ENCODE data around the gene AP2B1.

Gene AP2B1

DNA sequence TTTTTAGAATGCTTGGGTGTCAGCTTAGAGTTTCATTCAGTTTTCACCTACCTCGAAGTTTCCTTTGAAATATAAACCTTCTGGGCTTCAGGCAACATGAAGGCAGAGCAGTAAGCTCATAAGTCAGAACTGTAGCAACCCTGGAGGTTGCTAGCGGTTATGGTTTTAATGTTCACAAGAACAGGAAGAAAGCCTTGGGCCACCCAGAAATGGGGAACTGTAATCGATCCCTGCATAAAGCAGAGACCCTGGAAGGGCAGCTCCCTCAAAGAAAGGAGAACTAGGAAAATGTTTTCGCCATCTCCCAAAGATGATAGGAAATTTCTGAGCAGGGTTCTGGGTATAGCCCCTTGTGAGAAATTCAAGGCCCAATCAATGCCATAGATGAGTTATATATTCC, 96.5 kb downstream of the AP2B1 start:
- H3K4ac ChIP-seq (ENCODE audit: low read depth, low read length) = no peak overlapping the region
- no peak overlapping the region for H3K18ac ChIP-seq (ENCODE audit: low read length)
- H3K36me3 ChIP-seq (ENCODE audit: control insufficient read depth, insufficient read depth, low read length) = peaks cover 2% of the 10 kb centered on the region
- no peak overlapping the region for H2BK120ac ChIP-seq (ENCODE audit: low read depth, low read length)
- H3K27ac ChIP-seq (ENCODE audit: low read depth, low read length) = peak overlapping the region; percentile 71
- H3K27me3 ChIP-seq (ENCODE audit: insufficient read depth, low read length, poor library complexity) = no peaks in the 10 kb centered on the region
- no peak overlapping the region for H4K5ac ChIP-seq (ENCODE audit: low read length)
- WGBS (ENCODE audit: extremely low coverage, insufficient coverage, low lambda C conversion rate) = no CpG with 5 or more reads among the region's 4 CpGs
- H2BK15ac ChIP-seq (replicated peaks; ENCODE audit: low read depth) = no peak overlapping the region
- peaks cover 4% of the 10 kb centered on the region for H3K4me1 ChIP-seq (ENCODE audit: control insufficient read depth, low read depth, low read length)
- H3K4me3 ChIP-seq (ENCODE audit: low read length) = no peak overlapping the region
- H3K79me2 ChIP-seq (ENCODE audit: control insufficient read depth, insufficient read depth, low read length) = no peaks in the 10 kb centered on the region
- no peak overlapping the region for H3K9ac ChIP-seq (ENCODE audit: low read length)
- no peak overlapping the region for H3K56ac ChIP-seq (ENCODE audit: low read length)
- no peak overlapping the region for H4K8ac ChIP-seq (ENCODE audit: low read depth, low read length)
- DNase-seq = no peak
- no peak overlapping the region for H3K4me2 ChIP-seq (ENCODE audit: low read length)
- no peak overlapping the region for H2BK5ac ChIP-seq (ENCODE audit: low read length)
- H2AK5ac ChIP-seq (ENCODE audit: low read length) = no peak overlapping the region
- H3K23ac ChIP-seq (ENCODE audit: low read length) = no peak overlapping the region
- H3K79me1 ChIP-seq (ENCODE audit: low read length) = no peaks in the 10 kb centered on the region

DNA sequence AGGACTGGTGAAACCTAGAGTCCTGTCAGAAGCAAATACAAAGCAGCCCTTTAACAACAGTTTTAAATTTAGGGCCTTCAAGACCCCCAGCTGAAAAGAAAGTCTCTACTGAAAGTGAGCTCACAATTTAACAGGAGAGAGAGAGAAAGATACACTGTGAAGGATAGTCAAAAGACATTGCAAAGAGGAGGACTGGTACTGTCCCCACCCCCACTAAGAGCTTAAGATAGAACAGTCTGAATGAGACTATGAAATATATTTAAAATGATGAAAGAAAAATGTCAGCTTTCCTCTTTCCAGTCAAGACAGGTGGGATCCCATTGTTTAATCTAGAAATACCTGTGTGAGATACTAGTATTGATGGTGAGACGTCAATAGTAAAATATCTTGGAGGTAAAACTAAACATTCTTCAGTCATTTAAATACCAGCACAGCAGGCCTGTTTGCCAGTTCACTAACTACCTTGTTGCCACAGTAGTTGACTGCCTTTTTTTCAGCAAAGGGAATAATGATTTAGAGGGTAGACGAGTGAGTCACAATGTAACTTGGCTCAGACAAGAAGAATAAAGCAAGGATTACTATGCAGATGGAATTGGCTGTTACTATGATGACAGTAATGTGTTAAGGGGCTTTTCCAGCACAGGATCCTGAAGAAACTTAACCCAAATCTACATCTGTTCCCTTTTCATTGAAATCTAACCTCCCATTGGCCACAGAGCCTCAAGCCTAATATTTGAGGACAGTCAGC, 97.1 kb downstream of the AP2B1 start:
- no peak overlapping the region for H4K8ac ChIP-seq (ENCODE audit: low read depth, low read length)
- H3K79me1 ChIP-seq (ENCODE audit: low read length) = no peaks in the 10 kb centered on the region
- no peak overlapping the region for H2BK5ac ChIP-seq (ENCODE audit: low read length)
- no peak overlapping the region for H3K18ac ChIP-seq (ENCODE audit: low read length)
- H3K9ac ChIP-seq (ENCODE audit: low read length) = no peak overlapping the region
- peak; percentile 87 for DNase-seq
- H3K4me2 ChIP-seq (ENCODE audit: low read length) = no peak overlapping the region
- peaks cover 2% of the 10 kb centered on the region for H3K36me3 ChIP-seq (ENCODE audit: control insufficient read depth, insufficient read depth, low read length)
- no peak overlapping the region for H2BK15ac ChIP-seq (replicated peaks; ENCODE audit: low read depth)
- WGBS (ENCODE audit: extremely low coverage, insufficient coverage, low lambda C conversion rate) = no CpG with 5 or more reads among the region's 2 CpGs
- no peak overlapping the region for H3K23ac ChIP-seq (ENCODE audit: low read length)
- no peak overlapping the region for H3K56ac ChIP-seq (ENCODE audit: low read length)
- no peak overlapping the region for H4K5ac ChIP-seq (ENCODE audit: low read length)
- peaks cover 4% of the 10 kb centered on the region for H3K4me1 ChIP-seq (ENCODE audit: control insufficient read depth, low read depth, low read length)
- no peak overlapping the region for H3K4me3 ChIP-seq (ENCODE audit: low read length)
- no peak overlapping the region for H2BK120ac ChIP-seq (ENCODE audit: low read depth, low read length)
- peak overlapping the region; percentile 71 for H3K27ac ChIP-seq (ENCODE audit: low read depth, low read length)
- H3K79me2 ChIP-seq (ENCODE audit: control insufficient read depth, insufficient read depth, low read length) = no peaks in the 10 kb centered on the region
- H3K27me3 ChIP-seq (ENCODE audit: insufficient read depth, low read length, poor library complexity) = no peaks in the 10 kb centered on the region
- H2AK5ac ChIP-seq (ENCODE audit: low read length) = no peak overlapping the region
- no peak overlapping the region for H3K4ac ChIP-seq (ENCODE audit: low read depth, low read length)

GRCh38 chr17:35692512-35693210, 105.5 kb downstream of the AP2B1 start:
- H3K9ac ChIP-seq (ENCODE audit: low read length) = no peak overlapping the region
- H3K79me2 ChIP-seq (ENCODE audit: control insufficient read depth, insufficient read depth, low read length) = no peaks in the 10 kb centered on the region
- no CpG with 5 or more reads among the region's 7 CpGs for WGBS (ENCODE audit: extremely low coverage, insufficient coverage, low lambda C conversion rate)

GRCh38 chr17:35693662-35694061, 106.5 kb downstream of the AP2B1 start:
- no peak overlapping the region for H2BK120ac ChIP-seq (ENCODE audit: low read depth, low read length)
- no peak overlapping the region for H4K8ac ChIP-seq (ENCODE audit: low read depth, low read length)
- H3K4ac ChIP-seq (ENCODE audit: low read depth, low read length) = no peak overlapping the region
- no peak overlapping the region for H3K56ac ChIP-seq (ENCODE audit: low read length)
- H3K4me1 ChIP-seq (ENCODE audit: control insufficient read depth, low read depth, low read length) = peaks cover 5% of the 10 kb centered on the region
- no peaks in the 10 kb centered on the region for H3K79me2 ChIP-seq (ENCODE audit: control insufficient read depth, insufficient read depth, low read length)
- no peak overlapping the region for H3K27ac ChIP-seq (ENCODE audit: low read depth, low read length)
- no peak overlapping the region for H3K18ac ChIP-seq (ENCODE audit: low read length)
- H3K79me1 ChIP-seq (ENCODE audit: low read length) = no peaks in the 10 kb centered on the region
- H2BK15ac ChIP-seq (replicated peaks; ENCODE audit: low read depth) = no peak overlapping the region
- H3K9ac ChIP-seq (ENCODE audit: low read length) = no peak overlapping the region
- no peak overlapping the region for H3K4me3 ChIP-seq (ENCODE audit: low read length)
- H3K23ac ChIP-seq (ENCODE audit: low read length) = no peak overlapping the region
- no peaks in the 10 kb centered on the region for H3K27me3 ChIP-seq (ENCODE audit: insufficient read depth, low read length, poor library complexity)
- DNase-seq = no peak
- no peak overlapping the region for H4K5ac ChIP-seq (ENCODE audit: low read length)
- WGBS (ENCODE audit: extremely low coverage, insufficient coverage, low lambda C conversion rate) = no CpG with 5 or more reads among the region's 3 CpGs
- peaks cover 2% of the 10 kb centered on the region for H3K36me3 ChIP-seq (ENCODE audit: control insufficient read depth, insufficient read depth, low read length)
- H2AK5ac ChIP-seq (ENCODE audit: low read length) = no peak overlapping the region
- H3K4me2 ChIP-seq (ENCODE audit: low read length) = no peak overlapping the region
- H2BK5ac ChIP-seq (ENCODE audit: low read length) = no peak overlapping the region

More at GRCh38 chr17:35692512-35693210, 105.5 kb downstream of the AP2B1 start:
- Histone ChIP-seq H4K8ac (ENCODE audit: low read depth, low read length) (no peak overlapping the region), H3K36me3 (ENCODE audit: control insufficient read depth, insufficient read depth, low read length) (peaks cover 2% of the 10 kb centered on the region), H3K27me3 (ENCODE audit: insufficient read depth, low read length, poor library complexity) (no peaks in the 10 kb centered on the region), H3K4me1 (ENCODE audit: control insufficient read depth, low read depth, low read length) (peaks cover 5% of the 10 kb centered on the region), H3K4ac (ENCODE audit: low read depth, low read length) (no peak overlapping the region), H3K79me1 (ENCODE audit: low read length) (no peaks in the 10 kb centered on the region), H3K27ac (ENCODE audit: low read depth, low read length) (no peak overlapping the region), H3K4me3 (ENCODE audit: low read length) (no peak overlapping the region), H3K56ac (ENCODE audit: low read length) (no peak overlapping the region), H2BK5ac (ENCODE audit: low read length) (no peak overlapping the region), H3K4me2 (ENCODE audit: low read length) (no peak overlapping the region), H4K5ac (ENCODE audit: low read length) (no peak overlapping the region), H2BK15ac (replicated peaks; ENCODE audit: low read depth) (no peak overlapping the region), H2AK5ac (ENCODE audit: low read length) (no peak overlapping the region), H3K18ac (ENCODE audit: low read length) (no peak overlapping the region), H3K23ac (ENCODE audit: low read length) (no peak overlapping the region), H2BK120ac (ENCODE audit: low read depth, low read length) (no peak overlapping the region)
- no peak for DNase-seq

- Histone ChIP-seq H3K79me2 (ENCODE audit: control insufficient read depth, insufficient read depth, low read length) (no peaks in the 10 kb centered on the region), H2AK5ac (ENCODE audit: low read length) (no peak overlapping the region), H3K27ac (ENCODE audit: low read depth, low read length) (peak overlapping the region; percentile 15), H3K56ac (ENCODE audit: low read length) (no peak overlapping the region), H3K4me2 (ENCODE audit: low read length) (no peak overlapping the region), H4K8ac (ENCODE audit: low read depth, low read length) (no peak overlapping the region), H3K9ac (ENCODE audit: low read length) (no peak overlapping the region), H3K27me3 (ENCODE audit: insufficient read depth, low read length, poor library complexity) (no peaks in the 10 kb centered on the region), H2BK15ac (replicated peaks; ENCODE audit: low read depth) (no peak overlapping the region), H3K36me3 (ENCODE audit: control insufficient read depth, insufficient read depth, low read length) (peaks cover 2% of the 10 kb centered on the region), H3K4me3 (ENCODE audit: low read length) (no peak overlapping the region), H3K23ac (ENCODE audit: low read length) (no peak overlapping the region), H4K5ac (ENCODE audit: low read length) (no peak overlapping the region), H2BK5ac (ENCODE audit: low read length) (no peak overlapping the region), H3K4ac (ENCODE audit: low read depth, low read length) (no peak overlapping the region), H3K79me1 (ENCODE audit: low read length) (no peaks in the 10 kb centered on the region), H3K18ac (ENCODE audit: low read length) (no peak overlapping the region), H3K4me1 (ENCODE audit: control insufficient read depth, low read depth, low read length) (peaks cover 5% of the 10 kb centered on the region), H2BK120ac (ENCODE audit: low read depth, low read length) (no peak overlapping the region)
- DNase-seq = no peak
- WGBS (ENCODE audit: extremely low coverage, insufficient coverage, low lambda C conversion rate) = no CpG with 5 or more reads among the region's 2 CpGs
These were observed 107.8 kb downstream of the AP2B1 start for GRCh38 chr17:35694906-35695305.

Data from mesendoderm (in vitro differentiated cells).